Aorta (tissue), 5 donors: ENCODE results near the gene HNRNPL. TPM values are rescaled to one million over a fixed set of nuclear protein-coding genes. Genes with fewer than 3 reads are reported as not detected.
A peak's percentile ranks its signal among the peaks of the same experiment; 100 is the strongest.

Experiments used
- ATAC-seq: fragments of 200-7000 bp; cut with Tn5 transposase; one replicate; pipeline ENCODE4 v1.9.1; 2022; ENCODE audit warnings: moderate library complexity; ENCODE audit not compliant: low FRiP score
- DNase-seq, 2 donors: peaks; one replicate each; pipeline ENCODE4 v3.0.0-alpha.2; 2020
- H3K27ac ChIP-seq, 2 donors: one replicate each; pipeline ENCODE4 v1.5.1; 2013; ENCODE audit warnings: low read length in 2 of 2, mild to moderate bottlenecking in 2 of 2, moderate library complexity in 2 of 2, control low read depth in 1 of 2, inconsistent platforms in 1 of 2, low read depth in 1 of 2
- H3K27me3 ChIP-seq, 2 donors: one replicate each; pipeline ENCODE4 v1.6.1; 2013; ENCODE audit warnings: control low read depth in 1 of 2, low read length in 1 of 2, mild to moderate bottlenecking in 1 of 2, moderate library complexity in 1 of 2; ENCODE audit not compliant: insufficient read depth in 2 of 2, control insufficient read depth in 1 of 2
- H3K36me3 ChIP-seq, 2 donors: one replicate each; pipeline ENCODE4 v1.6.1; 2013; ENCODE audit warnings: control low read depth in 1 of 2, low read length in 1 of 2, mild to moderate bottlenecking in 1 of 2; ENCODE audit not compliant: insufficient read depth in 2 of 2, control insufficient read depth in 1 of 2
- H3K4me1 ChIP-seq, 2 donors: one replicate each; pipeline ENCODE4 v1.6.1; 2013; ENCODE audit warnings: low read length in 2 of 2, control low read depth in 1 of 2, mild to moderate bottlenecking in 1 of 2, moderate library complexity in 1 of 2; ENCODE audit not compliant: insufficient read depth in 2 of 2, control insufficient read depth in 1 of 2
- H3K4me3 ChIP-seq, 2 donors: one replicate each; pipeline ENCODE4 v1.5.1; 2013; ENCODE audit warnings: low read length in 2 of 2, control low read depth in 1 of 2, mild to moderate bottlenecking in 1 of 2
- H3K9me3 ChIP-seq: one replicate; pipeline ENCODE4 v1.6.1; 2013; ENCODE audit warnings: mild to moderate bottlenecking, low read length; ENCODE audit not compliant: control insufficient read depth
- WGBS, 2 donors: extraction: QIAGEN DNeasy Blood & Tissue Kit; methylation state at CpG; one replicate each; pipeline ENCODE4 v1.1.7; 2013; 5-methylcytosine and 5-hydroxymethylcytosine counted together
- intact Hi-C, 2 donors: fragments of 100-400 bp; cut with DNase I; formaldehyde crosslinking; loops; one replicate each; pipeline versions ENCODE4 v1.14.2 to v1.15.0; 2022
- polyA plus RNA-seq, 2 donors: library from polyadenylated mRNA; stranded (reverse); fragments of 200-250 nt; gene quantifications; one replicate each; pipeline ENCODE4 v1.2.3, GENCODE V29; 2013
- total RNA-seq, 2 donors: library from RNA; stranded (reverse); fragmentation: NEBNext Ultra II Directional; extraction: Animal tissue kit (Norgen Biotek cat#: 25700); gene quantifications; one replicate each; pipeline ENCODE4 v1.2.1, GENCODE V29; 2021
- donor health status: healthy with polysubstance abuse.
- donor health status: Bipolar disorder and iron deficiency.
- donor health status: DM: no; HTN: no; CAD: no.
- donor health status: DM: no; HTN: no; CAD: no.
- donor health status: DM: yes; HTN: yes; CAD: no.

HNRNPL gene
- total and polyA plus RNA-seq, 4 donors, result 83.3 to 220 (median 185) TPM

DNA sequence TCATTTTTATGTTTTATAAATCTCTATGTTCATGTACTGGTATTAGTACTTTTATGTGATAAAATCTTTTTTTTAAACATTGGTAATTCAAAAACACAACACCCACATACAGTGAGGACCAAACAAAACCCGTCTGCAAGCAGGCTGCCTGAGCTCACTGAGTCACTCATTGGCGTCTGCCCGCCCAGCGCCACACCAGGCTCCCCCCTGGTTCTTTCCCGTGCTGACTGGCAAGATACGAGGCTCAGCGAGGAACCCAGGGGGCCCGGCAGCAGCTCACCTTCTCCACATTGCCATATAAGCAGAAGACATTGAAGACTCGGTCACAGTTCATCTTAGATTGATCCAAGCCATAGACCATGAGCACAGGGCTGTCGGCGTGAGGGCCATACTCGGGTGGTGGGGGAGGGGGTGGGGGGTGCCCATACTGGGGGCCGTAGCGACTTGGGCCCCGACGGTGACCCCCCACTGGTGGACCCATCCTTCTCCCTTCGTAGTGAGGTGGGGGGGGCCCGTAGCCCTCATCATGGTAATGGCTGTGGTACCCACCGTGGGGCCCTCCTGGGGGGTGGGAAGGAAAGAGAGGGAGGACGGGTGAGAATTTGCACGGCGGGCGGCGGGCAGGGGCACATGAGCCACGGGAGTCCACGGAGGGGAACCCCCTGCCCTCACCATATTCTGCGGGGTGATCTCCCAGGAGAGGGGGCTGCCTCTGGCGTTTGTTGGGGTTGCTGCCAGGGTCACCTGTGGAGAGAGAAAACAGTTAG, 9.8 kb downstream of the HNRNPL start:
- intact Hi-C loops, result loop anchor here in 1 of 2 donors (10.0 kb wide), 1 partner anchor 185 kb away; no protein-coding TSS in a partner anchor
- DNase-seq (no peak), ATAC-seq (no peak)
- H3K27me3 ChIP-seq, result no peaks in the 10 kb centered on the region
- WGBS, 2 donors, result 72 to 74% methylated on average over 28 of the region's 28 CpGs
- peaks cover 15 to 46% of the 10 kb centered on the region in 2 donors for H3K36me3 ChIP-seq
- no peaks in the 10 kb centered on the region for H3K9me3 ChIP-seq
- peaks cover 0 to 2% of the 10 kb centered on the region in 2 donors for H3K4me1 ChIP-seq
- H3K4me3 ChIP-seq, result no peak overlapping the region
- no peak overlapping the region for H3K27ac ChIP-seq

DNA sequence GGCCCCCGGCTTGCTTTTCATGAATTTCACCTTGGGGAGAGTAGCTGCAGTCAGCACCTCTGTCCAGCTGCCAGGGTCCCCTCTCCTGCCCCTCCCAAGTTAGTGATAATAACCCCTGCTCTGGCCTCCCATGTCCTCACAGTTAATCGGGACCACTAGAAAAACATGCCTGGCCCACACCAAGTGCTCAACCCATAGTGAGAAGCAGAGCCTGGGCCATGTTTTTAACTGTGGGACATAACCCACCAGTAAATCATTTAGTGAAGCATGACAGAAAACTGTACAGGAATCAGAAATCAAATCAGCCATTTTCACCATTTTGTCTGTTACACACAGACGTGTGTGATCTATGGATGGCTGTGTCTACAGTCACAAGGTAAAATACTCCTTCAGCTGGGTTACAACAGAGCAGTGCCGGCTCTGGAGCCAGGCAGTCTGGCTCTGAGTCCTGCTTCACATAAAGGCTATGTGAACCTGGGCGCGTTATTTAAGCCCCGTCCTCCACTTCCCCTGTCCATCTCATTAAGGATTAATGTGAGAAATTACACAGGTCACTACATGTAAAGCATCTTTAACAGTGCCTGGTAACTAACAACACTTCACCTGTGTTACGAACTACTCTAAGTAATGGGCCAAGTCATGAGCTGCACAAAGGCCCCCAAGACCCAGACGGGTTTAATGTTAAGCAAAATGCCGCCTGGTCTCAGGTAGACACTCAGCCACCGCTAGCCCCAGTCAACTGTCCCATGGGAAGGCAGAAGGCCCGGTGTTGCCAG, 10.6 kb downstream of the HNRNPL start:
- no peak for ATAC-seq
- no peaks in the 10 kb centered on the region for H3K27me3 ChIP-seq
- peaks cover 0 to 2% of the 10 kb centered on the region in 2 donors for H3K4me1 ChIP-seq
- H3K36me3 ChIP-seq, result peaks cover 15 to 43% of the 10 kb centered on the region in 2 donors
- DNase-seq, result peak in 1 of 2 donors; percentile 28
- no peak overlapping the region for H3K27ac ChIP-seq
- no peaks in the 10 kb centered on the region for H3K9me3 ChIP-seq
- no peak overlapping the region for H3K4me3 ChIP-seq
- WGBS, 2 donors, result 80% methylated on average over 12 of the region's 12 CpGs
- intact Hi-C loops, result loop anchor here in 1 of 2 donors (10.0 kb wide), 1 partner anchor 184 kb away; no protein-coding TSS in a partner anchor

DNA sequence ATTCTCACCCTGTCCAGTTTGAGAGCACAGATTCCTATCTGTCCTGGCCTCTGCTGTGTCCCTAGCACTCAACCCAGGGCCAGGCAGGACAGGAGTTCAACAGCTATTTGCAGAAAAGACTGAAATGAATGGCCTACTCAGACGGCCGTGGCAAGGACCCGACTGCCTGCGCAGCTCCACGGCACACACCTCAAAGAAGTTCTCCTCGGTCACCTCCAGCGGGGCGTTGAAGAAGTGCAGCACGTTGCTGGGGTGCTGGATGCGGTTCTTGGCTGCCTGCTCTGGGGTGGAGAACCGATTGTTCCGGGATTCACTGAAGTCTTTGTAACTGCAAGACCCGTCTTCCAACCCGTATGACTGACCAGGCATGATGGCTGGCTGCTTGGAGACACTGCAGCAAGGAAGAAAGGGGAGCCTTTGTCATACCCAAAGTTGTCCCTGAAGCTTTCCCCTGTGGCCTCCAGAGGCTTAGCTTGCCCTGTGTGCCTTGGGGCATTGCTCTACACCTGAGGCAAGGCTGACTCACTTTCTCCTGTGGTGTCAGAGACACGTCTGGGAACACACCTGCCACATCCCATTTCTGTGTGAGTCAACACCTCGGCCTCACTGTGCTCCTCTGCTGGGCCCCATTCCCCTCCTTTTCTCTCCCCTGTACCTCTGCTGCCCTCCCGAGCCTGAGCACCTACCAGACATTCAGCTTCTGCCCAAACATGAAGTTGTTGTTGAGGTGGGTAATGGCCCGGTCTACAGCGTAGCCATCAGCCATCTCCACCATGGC, 11.4 kb downstream of the HNRNPL start:
- H3K9me3 ChIP-seq, result no peaks in the 10 kb centered on the region
- no peak overlapping the region for H3K27ac ChIP-seq
- intact Hi-C loops, result loop anchor here in 1 of 2 donors (10.0 kb wide), 1 partner anchor 184 kb away; no protein-coding TSS in a partner anchor
- peak in 1 of 2 donors; percentile 19 for DNase-seq
- peaks cover 15 to 35% of the 10 kb centered on the region in 2 donors for H3K36me3 ChIP-seq
- H3K4me3 ChIP-seq, result no peak overlapping the region
- ATAC-seq, result no peak
- H3K27me3 ChIP-seq, result no peaks in the 10 kb centered on the region
- 79 to 80% methylated on average over 19 of the region's 19 CpGs for WGBS, 2 donors
- H3K4me1 ChIP-seq, result peaks cover 0 to 2% of the 10 kb centered on the region in 2 donors

DNA sequence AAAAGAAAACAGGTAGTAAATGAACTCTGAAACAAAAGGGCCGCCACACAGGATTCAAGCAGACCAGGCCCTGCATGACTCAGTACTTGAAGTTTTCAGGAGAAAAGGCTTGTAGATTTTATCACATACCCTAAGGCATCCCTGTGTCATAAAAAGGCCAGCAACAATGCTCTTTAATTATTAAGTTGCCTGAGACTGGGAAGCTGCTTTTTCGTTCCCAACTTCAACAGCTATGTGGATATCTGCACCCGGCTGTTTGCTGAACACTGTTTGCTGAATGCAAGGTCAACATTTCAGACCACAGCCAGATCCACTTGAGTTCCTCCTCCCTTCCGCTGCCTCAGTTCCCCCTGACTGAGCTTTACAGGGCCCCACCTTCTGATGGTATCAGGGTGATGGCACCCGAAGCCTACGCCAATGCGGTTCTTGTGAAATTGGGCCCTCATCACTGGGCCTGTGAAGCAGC, 12.1 kb downstream of the HNRNPL start:
- H3K9me3 ChIP-seq, result no peaks in the 10 kb centered on the region
- H3K36me3 ChIP-seq, result peaks cover 15 to 28% of the 10 kb centered on the region in 2 donors
- no peaks in the 10 kb centered on the region for H3K27me3 ChIP-seq
- intact Hi-C loops, result loop anchor here in 1 of 2 donors (10.0 kb wide), 1 partner anchor 183 kb away; no protein-coding TSS in a partner anchor
- WGBS, 2 donors, result 88 to 91% methylated on average over 7 of the region's 7 CpGs
- no peak for ATAC-seq
- DNase-seq, result no peak
- H3K27ac ChIP-seq, result no peak overlapping the region
- H3K4me1 ChIP-seq, result peaks cover 0 to 2% of the 10 kb centered on the region in 2 donors
- no peak overlapping the region for H3K4me3 ChIP-seq

DNA sequence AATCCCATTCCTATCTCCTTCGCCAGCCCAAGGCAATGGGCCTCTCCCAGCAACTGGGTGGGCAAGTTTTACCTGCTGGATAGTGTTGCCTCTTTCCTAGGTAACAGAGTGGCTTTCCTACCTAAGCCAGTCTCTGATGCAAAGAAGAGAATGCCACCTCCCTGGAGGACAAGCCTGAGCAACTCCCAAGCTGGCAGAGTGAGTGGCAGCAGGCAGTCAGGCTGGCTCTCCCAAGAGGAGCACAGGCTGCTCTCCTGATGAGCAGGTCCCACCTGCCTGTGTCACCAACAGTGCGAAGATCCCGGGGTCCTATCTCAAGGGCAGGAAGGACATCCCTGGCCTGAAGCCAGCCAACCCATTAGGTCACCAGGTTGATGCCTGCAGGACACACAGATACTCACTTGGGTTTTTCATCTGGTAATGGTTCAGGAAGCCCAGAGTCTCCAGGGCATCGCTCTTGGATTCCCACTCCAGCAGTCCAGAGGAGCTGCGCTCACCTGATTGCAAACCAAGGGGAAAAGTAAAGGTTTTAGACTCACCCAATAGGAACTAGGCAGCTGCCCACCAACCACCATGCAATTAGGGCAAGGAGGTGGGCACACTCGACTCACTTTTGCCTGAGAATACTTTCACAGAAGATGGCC, 12.7 kb downstream of the HNRNPL start:
- 87 to 88% methylated on average over 6 of the region's 6 CpGs for WGBS, 2 donors
- H3K4me3 ChIP-seq, result no peak overlapping the region
- no peak for ATAC-seq
- H3K4me1 ChIP-seq, result peaks cover 0 to 2% of the 10 kb centered on the region in 2 donors
- DNase-seq, result peak in 1 of 2 donors; percentile 44
- H3K36me3 ChIP-seq, result peaks cover 15 to 27% of the 10 kb centered on the region in 2 donors
- intact Hi-C loops, result loop anchor here in 1 of 2 donors (10.0 kb wide), 1 partner anchor 182 kb away; no protein-coding TSS in a partner anchor
- no peaks in the 10 kb centered on the region for H3K9me3 ChIP-seq
- no peaks in the 10 kb centered on the region for H3K27me3 ChIP-seq
- no peak overlapping the region for H3K27ac ChIP-seq

DNA sequence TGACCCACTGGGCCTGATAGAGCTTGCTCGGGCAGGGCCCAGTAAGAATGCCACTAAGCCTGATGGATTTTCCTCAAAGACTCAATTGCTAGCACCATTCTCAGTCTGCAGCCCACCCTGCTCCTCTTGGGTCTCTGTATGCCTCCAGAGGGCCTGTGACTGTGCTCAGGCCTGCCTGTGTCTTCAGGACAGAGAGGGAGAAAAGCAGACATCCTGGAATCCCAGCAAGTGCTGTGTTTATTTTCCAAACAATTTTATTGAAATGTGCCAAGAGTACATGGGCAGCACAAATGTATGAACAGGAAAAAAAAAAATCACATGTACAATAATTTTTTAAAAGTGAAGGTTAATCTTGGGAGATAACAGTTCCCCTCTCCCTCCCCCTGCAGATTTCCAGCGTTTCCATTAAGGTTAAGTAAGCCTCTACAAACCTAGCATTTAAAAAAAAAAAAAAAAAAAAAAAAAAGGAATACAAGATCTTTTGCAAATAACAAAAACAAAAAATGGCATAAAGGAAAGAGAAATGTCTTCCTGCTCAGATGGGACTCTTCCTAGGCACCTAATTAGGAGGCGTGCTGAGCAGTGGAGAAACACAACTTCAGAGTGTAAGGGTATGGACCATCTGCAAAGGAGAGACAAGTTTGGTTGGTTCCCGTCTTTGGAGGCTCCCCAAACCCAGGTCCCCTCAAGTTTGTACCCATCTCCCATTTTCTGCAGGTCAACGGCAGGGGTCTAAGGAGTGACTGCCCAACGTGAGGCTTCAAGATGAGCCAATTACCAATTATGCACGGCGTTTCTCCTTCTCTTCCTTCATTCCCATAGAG, 13.4 kb downstream of the HNRNPL start:
- H3K27ac ChIP-seq, result peak overlapping the region in 1 of 2 donors; percentile 66
- peaks cover 15 to 26% of the 10 kb centered on the region in 2 donors for H3K36me3 ChIP-seq
- DNase-seq (peak in 1 of 2 donors; percentile 9), ATAC-seq (no peak)
- no peaks in the 10 kb centered on the region for H3K9me3 ChIP-seq
- H3K4me1 ChIP-seq, result peaks cover 0 to 2% of the 10 kb centered on the region in 2 donors
- H3K27me3 ChIP-seq, result no peaks in the 10 kb centered on the region
- 48 to 56% methylated on average over 8 of the region's 8 CpGs for WGBS, 2 donors
- intact Hi-C loops, result loop anchor here in 1 of 2 donors (10.0 kb wide), 1 partner anchor 182 kb away; no protein-coding TSS in a partner anchor
- no peak overlapping the region for H3K4me3 ChIP-seq

DNA sequence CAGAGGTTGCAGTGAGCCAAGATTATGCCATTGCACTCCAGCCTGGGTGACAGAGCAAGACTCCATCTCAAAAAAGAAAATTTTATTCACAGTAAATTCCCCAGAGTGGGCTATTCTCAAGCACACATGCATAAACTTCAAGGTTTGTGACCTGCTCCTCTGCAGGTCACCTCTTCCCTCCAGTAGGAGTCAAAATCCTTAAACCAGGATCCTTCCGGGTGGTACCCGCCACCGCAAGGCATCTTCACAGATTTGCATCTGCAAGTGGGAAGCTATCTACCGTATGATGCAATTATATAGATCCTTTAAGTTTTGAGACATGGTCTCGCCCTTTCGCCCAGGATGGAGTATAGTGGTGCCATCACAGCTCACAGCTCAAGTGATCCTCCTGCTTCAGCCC, 15.2 kb downstream of the HNRNPL start:
- 95 to 96% methylated on average over 6 of the region's 6 CpGs for whole genome bisulfite sequencing, 2 donors
- Histone ChIP-seq H3K27ac (peak overlapping the region in 1 of 2 donors; percentile 47), H3K9me3 (no peaks in the 10 kb centered on the region), H3K36me3 (peaks cover 15 to 22% of the 10 kb centered on the region in 2 donors), H3K27me3 (no peaks in the 10 kb centered on the region), H3K4me3 (no peak overlapping the region), H3K4me1 (peaks cover 0 to 2% of the 10 kb centered on the region in 2 donors)
- intact Hi-C loops, result loop anchor here (5.0 to 10.0 kb wide), 2 partner anchors 102 to 180 kb away; no protein-coding TSS in a partner anchor
- DNase-seq, result no peak
- no peak for ATAC-seq
